Stimulated activated CD4-positive, alpha-beta T cell treated with anti-CD3 and anti-CD28 coated beads, Interleukin-15, amount 100 ng/mL, for 1 hour (primary cell): ENCODE measurements around the gene ROBO1.

ENCODE experiments used
- DNase-seq, 2 donors: peaks; one replicate each; pipeline ENCODE4 v3.0.0-alpha.2; 2020; ENCODE audit warnings: low read depth in 1 of 2, low spot score in 1 of 2

Gene ROBO1

GRCh38 chr3:79478620-79479019 lies 289.2 kb downstream of the ROBO1 start:
- no peak for DNase-seq

GRCh38 chr3:79477242-79477641 lies 290.6 kb downstream of the ROBO1 start:
- no peak for DNase-seq

- no peak for DNase-seq
These were observed 293.8 kb downstream of the ROBO1 start for GRCh38 chr3:79473993-79474392.

- no peak for DNase-seq
These were observed 300.1 kb downstream of the ROBO1 start for GRCh38 chr3:79467721-79468120.

- DNase-seq = no peak
These were observed 306.5 kb downstream of the ROBO1 start for GRCh38 chr3:79461129-79461792.

GRCh38 chr3:79453600-79453999 lies 314.2 kb downstream of the ROBO1 start:
- DNase-seq = no peak

GRCh38 chr3:79436387-79436786 lies 331.4 kb downstream of the ROBO1 start:
- DNase-seq = no peak

GRCh38 chr3:79427081-79427480 lies 340.7 kb downstream of the ROBO1 start:
- no peak for DNase-seq

- DNase-seq = no peak
These were observed 343.0 kb downstream of the ROBO1 start for GRCh38 chr3:79424811-79425210.

- no peak for DNase-seq
These were observed 344.4 kb downstream of the ROBO1 start for GRCh38 chr3:79423417-79423816.

- no peak for DNase-seq
These were observed 346.5 kb downstream of the ROBO1 start for GRCh38 chr3:79421273-79421672.

- no peak for DNase-seq
These were observed 348.8 kb downstream of the ROBO1 start for GRCh38 chr3:79418855-79419621.

GRCh38 chr3:79415356-79415755 lies 352.4 kb downstream of the ROBO1 start:
- no peak for DNase-seq

GRCh38 chr3:79414806-79415205 lies 353.0 kb downstream of the ROBO1 start:
- no peak for DNase-seq

GRCh38 chr3:79414035-79414434 lies 353.8 kb downstream of the ROBO1 start:
- DNase-seq = no peak

GRCh38 chr3:79412537-79412936 lies 355.3 kb downstream of the ROBO1 start:
- no peak for DNase-seq

- no peak for DNase-seq
These were observed 357.2 kb downstream of the ROBO1 start for GRCh38 chr3:79410617-79411016.

GRCh38 chr3:79410136-79410535 lies 357.7 kb downstream of the ROBO1 start:
- DNase-seq = no peak

GRCh38 chr3:79406175-79406574 lies 361.6 kb downstream of the ROBO1 start:
- no peak for DNase-seq

GRCh38 chr3:79405183-79405582 lies 362.6 kb downstream of the ROBO1 start:
- no peak for DNase-seq

GRCh38 chr3:79396595-79396994 lies 371.2 kb downstream of the ROBO1 start:
- DNase-seq = no peak

GRCh38 chr3:79392479-79392878 lies 375.3 kb downstream of the ROBO1 start:
- DNase-seq = no peak

- no peak for DNase-seq
These were observed 377.4 kb downstream of the ROBO1 start for GRCh38 chr3:79390352-79390751.
